GM21447 (cell line): ENCODE measurements around the gene PATE4.
A peak's percentile ranks its signal among the peaks of the same experiment; 100 is the strongest.

Experiments
- ATAC-seq: cut with Tn5 transposase; IDR thresholded peaks from one replicate; pipeline ENCODE4 v1.9.1; 2021; ENCODE audit not compliant: unreplicated experiment

PATE4 gene

DNA sequence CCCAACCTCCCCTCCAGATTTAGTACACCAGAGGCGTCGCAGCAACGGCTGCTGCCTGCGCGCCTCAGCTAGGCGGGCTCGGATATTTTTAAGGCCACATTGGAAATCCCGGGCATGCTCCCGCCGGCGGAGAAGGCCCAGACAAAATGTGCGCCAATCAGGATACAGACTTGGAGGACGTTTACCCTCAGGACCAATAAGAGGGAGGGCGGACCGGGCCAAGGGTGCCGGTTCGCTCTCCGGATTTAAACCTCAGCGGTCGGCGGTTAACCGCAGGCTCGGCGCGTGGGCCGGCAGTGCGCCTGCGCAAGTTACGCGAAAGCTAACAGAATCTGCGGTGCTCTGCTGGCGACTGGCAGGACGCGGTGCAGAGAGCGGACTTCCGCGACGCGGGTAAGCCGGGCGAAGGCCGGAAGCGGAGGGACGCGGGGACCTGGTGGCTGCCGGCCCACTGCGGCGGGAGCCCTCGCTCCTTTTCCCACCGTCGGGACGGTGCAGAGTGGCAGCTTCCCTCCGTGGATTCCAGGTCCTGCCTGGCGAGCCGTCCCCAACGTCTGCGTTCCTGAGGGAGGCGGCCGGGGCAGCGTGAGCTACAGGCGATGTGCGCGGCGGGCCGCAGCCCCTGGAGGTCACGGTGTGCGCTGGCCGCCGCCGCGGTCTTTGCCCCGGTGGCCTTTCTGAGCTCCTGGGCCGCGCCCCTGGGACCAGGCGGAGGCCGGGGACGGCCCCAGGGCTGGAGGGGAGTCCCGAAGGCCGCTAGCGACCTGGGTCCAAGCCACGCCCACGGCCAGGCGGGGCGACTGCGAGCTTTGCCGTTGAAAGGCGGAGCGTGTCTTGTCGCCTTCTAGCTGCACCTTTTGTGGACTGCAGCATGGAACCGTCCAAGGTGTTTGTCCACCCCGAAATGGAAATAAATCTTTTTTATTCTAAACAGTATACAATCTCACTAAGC is 54.5 kb downstream of the PATE4 start, which contains the start of gene HYLS1:
Gene HYLS1, plus strand, starts transcription at position 296 of the 952 bp plus-strand sequence. CDS start 11,701 bp downstream, outside the sequence.
- ATAC-seq, result peak; percentile 87
